Measurements from ENCODE around the gene FNBP1. TPM values are rescaled to one million over a fixed set of nuclear protein-coding genes. Genes with fewer than 3 reads are reported as not detected.

FNBP1 gene
- total RNA-seq, 1 donor from 2014 or later: 34.9 TPM

DNA sequence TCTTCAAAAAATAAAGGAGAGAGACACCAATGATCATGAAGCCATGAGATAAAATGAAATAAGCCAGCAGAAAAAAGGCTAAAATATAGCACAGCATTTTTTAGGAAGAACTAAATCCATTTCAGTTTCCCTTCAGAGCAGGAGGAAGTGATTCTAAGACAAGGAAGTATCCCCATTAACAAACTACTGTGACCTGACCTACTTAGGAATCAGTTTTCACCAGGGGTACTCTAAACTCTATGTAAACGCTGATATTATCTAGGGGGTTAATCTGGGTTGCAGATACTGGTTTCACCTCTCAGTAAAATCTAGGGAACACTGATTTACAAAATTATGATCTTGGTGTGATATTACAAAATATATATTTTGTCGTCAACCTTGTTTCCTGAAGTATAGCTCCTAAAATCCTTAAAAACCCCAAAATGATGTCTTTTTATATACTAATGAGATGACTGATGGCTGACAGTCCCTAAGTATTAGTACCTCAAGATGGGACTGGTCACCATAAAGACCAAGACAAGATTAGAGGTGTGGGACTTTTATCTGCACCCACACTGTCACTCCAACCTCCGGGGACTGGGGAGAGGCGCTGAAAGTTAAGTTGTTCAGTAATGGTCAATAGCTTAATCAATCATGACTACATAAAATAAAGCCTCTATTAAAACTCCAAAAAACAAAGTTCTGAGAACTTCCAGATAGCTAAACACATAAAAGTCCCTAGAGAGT, 2.9 kb upstream of the FNBP1 start:
- H3K4me3 Mint-ChIP-seq: no peak overlapping the region
- Histone ChIP-seq H3K4me3 (no peak overlapping the region), H3K27me3 (peaks cover 14% of the 10 kb centered on the region)

DNA sequence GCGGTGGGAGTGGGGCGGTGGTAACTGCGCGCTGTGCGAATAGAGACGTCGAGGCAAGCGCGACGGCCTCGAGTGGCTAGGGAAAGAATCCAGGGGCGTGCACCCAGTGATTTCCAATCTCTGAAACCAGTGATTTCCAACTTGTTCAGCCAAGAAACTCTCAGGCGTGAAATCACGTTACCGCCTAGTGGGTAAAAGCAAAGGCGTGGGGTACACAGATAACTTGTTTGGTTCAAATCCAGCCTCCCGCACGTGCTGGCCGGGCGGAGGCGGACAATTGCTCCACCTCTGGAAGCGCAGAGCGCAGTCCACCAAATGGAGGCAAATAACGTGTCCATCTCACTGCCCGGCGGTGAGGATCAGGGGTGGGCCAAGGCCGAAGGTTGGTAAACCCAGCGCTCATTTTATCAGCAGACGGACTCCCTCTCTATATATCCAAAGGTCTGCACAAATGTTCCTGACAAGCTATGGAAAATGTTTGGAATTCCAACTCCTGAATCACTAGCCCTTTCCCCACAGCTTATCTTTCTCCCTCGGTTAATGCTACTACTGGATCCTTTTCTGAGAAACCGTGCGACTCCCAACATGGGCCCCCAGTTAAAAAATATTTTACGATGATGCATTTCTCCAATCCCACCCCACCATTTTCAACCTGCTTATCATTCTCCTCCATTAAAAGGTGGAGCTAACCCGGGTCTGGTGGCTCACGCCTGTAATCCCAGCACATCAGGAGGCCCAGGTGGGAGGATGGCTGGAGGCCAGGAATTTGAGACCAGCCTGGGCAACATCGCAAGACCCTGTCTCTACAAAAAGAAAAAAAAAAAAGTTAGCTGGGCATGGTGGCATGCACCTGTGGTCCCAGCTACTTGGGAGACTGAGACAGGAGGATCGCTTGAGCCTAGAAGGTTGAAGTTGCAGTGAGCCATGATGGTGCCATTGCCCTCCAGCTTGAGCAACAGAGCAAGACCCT, 950 bp upstream of the FNBP1 start:
- peaks cover 24% of the 10 kb centered on the region for H3K4me1 Mint-ChIP-seq
- H3K36me3 Mint-ChIP-seq: peaks cover 2% of the 10 kb centered on the region
- Histone ChIP-seq H3K4me2 (peak overlapping the region; percentile 88), H3K27ac (no peak overlapping the region), H4K20me1 (ENCODE audit: low read depth) (peaks cover 32% of the 10 kb centered on the region), H3K36me3 (no peaks in the 10 kb centered on the region), H3K27me3 (peaks cover 14% of the 10 kb centered on the region), H2AFZ (replicated peaks) (peak overlapping the region; percentile 45), H3K79me2 (ENCODE audit: low read depth) (peaks cover 34% of the 10 kb centered on the region), H3K4me3 (peak overlapping the region; percentile 75), H3F3A (ENCODE audit: low read depth) (peaks cover 39% of the 10 kb centered on the region), H3K9ac (no peak overlapping the region), H3K9me3 (ENCODE audit: low read depth) (no peaks in the 10 kb centered on the region), H3K4me1 (peaks cover 6% of the 10 kb centered on the region)
- DNase-seq (ENCODE audit: low spot score): peak; percentile 61
- H3K27me3 Mint-ChIP-seq (ENCODE audit: insufficient read depth, low read depth): peaks cover 7% of the 10 kb centered on the region
- peak overlapping the region; percentile 96 for H3K27ac Mint-ChIP-seq
- H3K4me3 Mint-ChIP-seq: peak overlapping the region; percentile 97
- peaks cover 4% of the 10 kb centered on the region for H3K9me3 Mint-ChIP-seq
- TF ChIP-seq EZH2 (IDR thresholded peaks at IDR 0.05) (no peak), EZH2phosphoT487 (IDR thresholded peaks at IDR 0.05) (no peak)
- TF ChIP-seq, protein P1, sequence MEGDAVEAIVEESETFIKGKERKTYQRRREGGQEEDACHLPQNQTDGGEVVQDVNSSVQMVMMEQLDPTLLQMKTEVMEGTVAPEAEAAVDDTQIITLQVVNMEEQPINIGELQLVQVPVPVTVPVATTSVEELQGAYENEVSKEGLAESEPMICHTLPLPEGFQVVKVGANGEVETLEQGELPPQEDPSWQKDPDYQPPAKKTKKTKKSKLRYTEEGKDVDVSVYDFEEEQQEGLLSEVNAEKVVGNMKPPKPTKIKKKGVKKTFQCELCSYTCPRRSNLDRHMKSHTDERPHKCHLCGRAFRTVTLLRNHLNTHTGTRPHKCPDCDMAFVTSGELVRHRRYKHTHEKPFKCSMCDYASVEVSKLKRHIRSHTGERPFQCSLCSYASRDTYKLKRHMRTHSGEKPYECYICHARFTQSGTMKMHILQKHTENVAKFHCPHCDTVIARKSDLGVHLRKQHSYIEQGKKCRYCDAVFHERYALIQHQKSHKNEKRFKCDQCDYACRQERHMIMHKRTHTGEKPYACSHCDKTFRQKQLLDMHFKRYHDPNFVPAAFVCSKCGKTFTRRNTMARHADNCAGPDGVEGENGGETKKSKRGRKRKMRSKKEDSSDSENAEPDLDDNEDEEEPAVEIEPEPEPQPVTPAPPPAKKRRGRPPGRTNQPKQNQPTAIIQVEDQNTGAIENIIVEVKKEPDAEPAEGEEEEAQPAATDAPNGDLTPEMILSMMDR (IDR thresholded peaks at IDR 0.05): no peak

More for the DNA sequence above, 2.9 kb upstream of the FNBP1 start:
- Histone ChIP-seq H3K9me3 (ENCODE audit: low read depth) (no peaks in the 10 kb centered on the region), H3K4me1 (peaks cover 6% of the 10 kb centered on the region), H3K79me2 (ENCODE audit: low read depth) (peaks cover 14% of the 10 kb centered on the region), H3F3A (ENCODE audit: low read depth) (peaks cover 39% of the 10 kb centered on the region), H2AFZ (replicated peaks) (no peak overlapping the region), H3K27ac (no peak overlapping the region), H3K9ac (no peak overlapping the region), H3K36me3 (no peaks in the 10 kb centered on the region), H3K4me2 (no peak overlapping the region), H4K20me1 (ENCODE audit: low read depth) (peaks cover 13% of the 10 kb centered on the region)
- Mint-ChIP-seq H3K4me1 (peaks cover 19% of the 10 kb centered on the region), H3K9me3 (peaks cover 4% of the 10 kb centered on the region), H3K27ac (no peak overlapping the region), H3K27me3 (ENCODE audit: insufficient read depth, low read depth) (peaks cover 7% of the 10 kb centered on the region), H3K36me3 (peaks cover 2% of the 10 kb centered on the region)
- DNase-seq (ENCODE audit: low spot score): no peak
- TF ChIP-seq EZH2 (IDR thresholded peaks at IDR 0.05) (no peak), EZH2phosphoT487 (IDR thresholded peaks at IDR 0.05) (no peak)
- TF ChIP-seq, protein P1 (IDR thresholded peaks at IDR 0.05): no peak

DNA sequence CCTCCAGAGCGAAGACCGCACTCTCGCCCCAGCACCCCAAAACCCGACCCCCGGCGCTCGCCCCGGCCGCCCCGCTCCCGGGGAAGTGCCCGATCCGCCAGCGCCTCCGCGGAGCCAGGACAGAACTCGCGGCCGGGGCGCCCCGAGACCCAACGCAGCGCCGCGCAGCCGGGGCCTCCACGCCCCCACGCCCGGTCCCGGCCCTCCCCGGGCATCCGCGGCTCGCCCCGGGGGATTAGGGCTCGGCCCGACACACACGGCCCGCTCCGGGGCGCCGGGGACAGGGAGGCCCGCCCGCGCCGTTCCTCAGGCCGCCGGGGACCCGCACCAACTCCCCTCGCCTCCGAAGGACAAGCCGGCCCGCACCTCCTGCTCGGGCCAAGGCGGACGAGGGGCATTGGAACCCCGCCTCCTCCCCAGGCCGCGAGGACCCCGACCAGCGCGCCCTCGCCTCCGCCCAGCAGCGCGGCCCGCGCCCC, 544 bp downstream of the FNBP1 start:
- peaks cover 24% of the 10 kb centered on the region for H3K4me1 Mint-ChIP-seq
- H3K36me3 Mint-ChIP-seq: peaks cover 2% of the 10 kb centered on the region
- no peaks in the 10 kb centered on the region for H3K9me3 ChIP-seq (ENCODE audit: low read depth)
- no peak overlapping the region for H3K27ac ChIP-seq
- H3K4me3 Mint-ChIP-seq: peak overlapping the region; percentile 98
- peaks cover 4% of the 10 kb centered on the region for H3K9me3 Mint-ChIP-seq
- peaks cover 6% of the 10 kb centered on the region for H3K4me1 ChIP-seq
- H3K4me3 ChIP-seq: peak overlapping the region; percentile 75
- peaks cover 44% of the 10 kb centered on the region for H3K79me2 ChIP-seq (ENCODE audit: low read depth)
- peak overlapping the region; percentile 61 for H3K9ac ChIP-seq
- peaks cover 9% of the 10 kb centered on the region for H3K27me3 Mint-ChIP-seq (ENCODE audit: insufficient read depth, low read depth)
- DNase-seq (ENCODE audit: low spot score): peak; percentile 76
- H2AFZ ChIP-seq (replicated peaks): no peak overlapping the region
- H3F3A ChIP-seq (ENCODE audit: low read depth): peaks cover 39% of the 10 kb centered on the region
- peak; percentile 7 for TF ChIP-seq EZH2 (IDR thresholded peaks at IDR 0.05)
- TF ChIP-seq, protein P1 (IDR thresholded peaks at IDR 0.05): no peak
- H3K27ac Mint-ChIP-seq: peak overlapping the region; percentile 97
- peak overlapping the region; percentile 88 for H3K4me2 ChIP-seq
- no peaks in the 10 kb centered on the region for H3K36me3 ChIP-seq
- peaks cover 36% of the 10 kb centered on the region for H4K20me1 ChIP-seq (ENCODE audit: low read depth)
- peaks cover 14% of the 10 kb centered on the region for H3K27me3 ChIP-seq
